ENCODE measurements around the gene PJA2. TPM values are rescaled to one million over a fixed set of nuclear protein-coding genes. Genes with fewer than 3 reads are reported as not detected.

PJA2 gene
- total RNA-seq, 1 donor: 124 TPM

- no peak for TF ChIP-seq CTCF (IDR thresholded peaks at IDR 0.05; ENCODE audit: insufficient read depth, low read length)
- no peak for DNase-seq (ENCODE audit: low read depth)
- H3K4me3 ChIP-seq (ENCODE audit: low read depth, low read length): no peak overlapping the region
Observed at GRCh38 chr5:109351988-109352864, 57.5 kb downstream of the PJA2 start.

GRCh38 chr5:109350537-109351270 is 59.1 kb downstream of the PJA2 start:
- no peak for TF ChIP-seq CTCF (IDR thresholded peaks at IDR 0.05; ENCODE audit: insufficient read depth, low read length)

GRCh38 chr5:109349388-109349787 is 60.4 kb downstream of the PJA2 start:
- no peak for DNase-seq (ENCODE audit: low read depth)
- H3K4me3 ChIP-seq (ENCODE audit: low read depth, low read length): no peak overlapping the region
- TF ChIP-seq CTCF (IDR thresholded peaks at IDR 0.05; ENCODE audit: insufficient read depth, low read length): no peak

More at GRCh38 chr5:109350537-109351270, 59.1 kb downstream of the PJA2 start:
- H3K4me3 ChIP-seq (ENCODE audit: low read depth, low read length): no peak overlapping the region
- DNase-seq (ENCODE audit: low read depth): peak; percentile 46

- H3K4me3 ChIP-seq (ENCODE audit: low read depth, low read length): no peak overlapping the region
- no peak for TF ChIP-seq CTCF (IDR thresholded peaks at IDR 0.05; ENCODE audit: insufficient read depth, low read length)
- DNase-seq (ENCODE audit: low read depth): no peak
Observed at GRCh38 chr5:109347252-109347888, 62.4 kb downstream of the PJA2 start.

GRCh38 chr5:109345699-109346098 is 64.1 kb downstream of the PJA2 start:
- no peak overlapping the region for H3K4me3 ChIP-seq (ENCODE audit: low read depth, low read length)
- no peak for TF ChIP-seq CTCF (IDR thresholded peaks at IDR 0.05; ENCODE audit: insufficient read depth, low read length)
- no peak for DNase-seq (ENCODE audit: low read depth)

GRCh38 chr5:109340351-109340750 is 69.4 kb downstream of the PJA2 start:
- DNase-seq (ENCODE audit: low read depth): no peak
- no peak for TF ChIP-seq CTCF (IDR thresholded peaks at IDR 0.05; ENCODE audit: insufficient read depth, low read length)
- no peak overlapping the region for H3K4me3 ChIP-seq (ENCODE audit: low read depth, low read length)
